Ascending aorta (tissue), 2 donors: ENCODE measurements around the gene PDLIM7. TPM values are rescaled to one million over a fixed set of nuclear protein-coding genes. Genes with fewer than 3 reads are reported as not detected.

Experiments used
- DNase-seq, 2 donors: peaks; one replicate each; pipeline ENCODE4 v3.0.0-alpha.2; 2019; ENCODE audit warnings: low spot score in 2 of 2
- H3K27ac ChIP-seq, 2 donors: fragments of 200-600 bp; sonication (generic); one replicate each; pipeline ENCODE4 v1.5.1; 2016 to 2017; ENCODE audit warnings: mild to moderate bottlenecking in 1 of 2
- H3K27me3 ChIP-seq: fragments of 200-600 bp; sonication (generic); one replicate; pipeline ENCODE4 v1.5.1; 2017
- H3K36me3 ChIP-seq, 2 donors: fragments of 200-600 bp; sonication (generic); one replicate each; pipeline ENCODE4 v1.5.1; 2016
- H3K4me1 ChIP-seq, 2 donors: fragments of 200-600 bp; sonication (generic); one replicate each; pipeline ENCODE4 v1.5.1; 2016 to 2017; ENCODE audit warnings: mild to moderate bottlenecking in 1 of 2
- H3K4me3 ChIP-seq, 2 donors: fragments of 200-600 bp; sonication (generic); one replicate each; pipeline ENCODE4 v1.5.1; 2016 to 2017; ENCODE audit warnings: mild to moderate bottlenecking in 1 of 2
- H3K9me3 ChIP-seq, 2 donors: fragments of 200-600 bp; sonication (generic); one replicate each; pipeline ENCODE4 v1.5.1; 2016
- intact Hi-C: fragments of 100-400 bp; cut with DNase I; formaldehyde crosslinking; loops from one replicate; pipeline ENCODE4 v1.15.1; 2023
- total RNA-seq: library from RNA; depleted of rRNA; stranded (reverse); fragments of >200 nt; gene quantifications from one replicate; pipeline ENCODE4 v1.1.0, GENCODE V29; 2016
- TF ChIP-seq, protein P1 (sequence below), 3 experiments: fragments of 200-600 bp in 2 of 3; fragments of 450-650 bp in 1 of 3; sonication (generic) in 2 of 3; IDR thresholded peaks; one replicate each; pipeline ENCODE4 v1.5.1; 2016 to 2019; ENCODE audit warnings: antibody characterized with exemption in 3 of 3, mild to moderate bottlenecking in 1 of 3, moderate library complexity in 1 of 3

Gene PDLIM7
- total RNA-seq, 1 donor from 2014 or later, result 1,082 TPM

- no peak overlapping the region for H3K27ac ChIP-seq
- intact Hi-C loops, result loop anchor here (10.0 kb wide), 1 partner anchor 345 kb away; no protein-coding TSS in a partner anchor
- TF ChIP-seq, protein P1, sequence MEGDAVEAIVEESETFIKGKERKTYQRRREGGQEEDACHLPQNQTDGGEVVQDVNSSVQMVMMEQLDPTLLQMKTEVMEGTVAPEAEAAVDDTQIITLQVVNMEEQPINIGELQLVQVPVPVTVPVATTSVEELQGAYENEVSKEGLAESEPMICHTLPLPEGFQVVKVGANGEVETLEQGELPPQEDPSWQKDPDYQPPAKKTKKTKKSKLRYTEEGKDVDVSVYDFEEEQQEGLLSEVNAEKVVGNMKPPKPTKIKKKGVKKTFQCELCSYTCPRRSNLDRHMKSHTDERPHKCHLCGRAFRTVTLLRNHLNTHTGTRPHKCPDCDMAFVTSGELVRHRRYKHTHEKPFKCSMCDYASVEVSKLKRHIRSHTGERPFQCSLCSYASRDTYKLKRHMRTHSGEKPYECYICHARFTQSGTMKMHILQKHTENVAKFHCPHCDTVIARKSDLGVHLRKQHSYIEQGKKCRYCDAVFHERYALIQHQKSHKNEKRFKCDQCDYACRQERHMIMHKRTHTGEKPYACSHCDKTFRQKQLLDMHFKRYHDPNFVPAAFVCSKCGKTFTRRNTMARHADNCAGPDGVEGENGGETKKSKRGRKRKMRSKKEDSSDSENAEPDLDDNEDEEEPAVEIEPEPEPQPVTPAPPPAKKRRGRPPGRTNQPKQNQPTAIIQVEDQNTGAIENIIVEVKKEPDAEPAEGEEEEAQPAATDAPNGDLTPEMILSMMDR (IDR thresholded peaks at IDR 0.05), result no peak
These were observed 37.4 kb downstream of the PDLIM7 start for GRCh38 chr5:177459819-177460628.

GRCh38 chr5:177459357-177459756, 38.0 kb downstream of the PDLIM7 start:
- TF ChIP-seq, protein P1 (IDR thresholded peaks at IDR 0.05), result no peak
- Histone ChIP-seq H3K27ac (no peak overlapping the region), H3K9me3 (no peaks in the 10 kb centered on the region), H3K4me3 (no peak overlapping the region), H3K27me3 (no peaks in the 10 kb centered on the region), H3K4me1 (peaks cover 18% of the 10 kb centered on the region in 2 donors), H3K36me3 (peaks cover 14 to 29% of the 10 kb centered on the region in 2 donors)
- intact Hi-C loops, result loop anchor here (10.0 kb wide), 1 partner anchor 345 kb away; no protein-coding TSS in a partner anchor
- DNase-seq, result no peak

More at GRCh38 chr5:177459819-177460628, 37.4 kb downstream of the PDLIM7 start:
- H3K4me1 ChIP-seq, result peaks cover 16 to 17% of the 10 kb centered on the region in 2 donors
- H3K36me3 ChIP-seq, result peaks cover 14 to 29% of the 10 kb centered on the region in 2 donors
- H3K4me3 ChIP-seq, result no peak overlapping the region
- no peaks in the 10 kb centered on the region for H3K27me3 ChIP-seq
- no peak for DNase-seq
- no peaks in the 10 kb centered on the region for H3K9me3 ChIP-seq

DNA sequence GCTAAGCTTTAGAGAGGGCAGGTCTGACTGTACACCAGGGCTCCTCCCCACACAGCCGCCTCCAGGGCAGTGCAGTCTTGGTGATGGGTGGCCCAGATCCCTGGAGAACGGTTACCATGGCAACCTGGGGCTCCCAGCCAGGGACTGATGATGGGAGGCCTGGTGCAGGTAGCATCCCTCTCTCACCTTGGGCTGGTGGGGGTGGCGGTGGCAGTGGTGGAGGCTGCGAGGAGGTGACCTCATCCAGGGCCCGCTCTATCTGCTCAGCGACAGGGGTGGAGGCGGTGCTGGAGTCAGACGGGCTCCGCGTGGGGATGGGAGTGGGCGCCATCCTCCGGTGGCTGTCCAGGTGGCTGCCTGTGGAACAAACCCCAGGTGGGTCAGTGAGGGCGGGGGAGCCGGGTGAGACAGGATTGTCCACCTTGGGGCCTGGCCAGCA, 38.5 kb downstream of the PDLIM7 start:
- no peaks in the 10 kb centered on the region for H3K27me3 ChIP-seq
- DNase-seq, result no peak
- H3K4me3 ChIP-seq, result no peak overlapping the region
- TF ChIP-seq, protein P1 (IDR thresholded peaks at IDR 0.05), result no peak
- H3K4me1 ChIP-seq, result peaks cover 18 to 20% of the 10 kb centered on the region in 2 donors
- intact Hi-C loops, result loop anchor here (10.0 kb wide), 1 partner anchor 344 kb away; no protein-coding TSS in a partner anchor
- no peak overlapping the region for H3K27ac ChIP-seq
- peaks cover 14 to 29% of the 10 kb centered on the region in 2 donors for H3K36me3 ChIP-seq
- no peaks in the 10 kb centered on the region for H3K9me3 ChIP-seq

GRCh38 chr5:177457852-177458681, 39.3 kb downstream of the PDLIM7 start:
- Histone ChIP-seq H3K27ac (peak overlapping the region; percentile 68 to 80), H3K9me3 (no peaks in the 10 kb centered on the region), H3K36me3 (peaks cover 14 to 29% of the 10 kb centered on the region in 2 donors), H3K27me3 (no peaks in the 10 kb centered on the region), H3K4me3 (no peak overlapping the region), H3K4me1 (peaks cover 18 to 22% of the 10 kb centered on the region in 2 donors)
- intact Hi-C loops, result loop anchor here (1.0 to 10.0 kb wide), 3 partner anchors 15 to 343 kb away; partner anchors contain the start of gene DBN1
- no peak for DNase-seq
- TF ChIP-seq, protein P1 (IDR thresholded peaks at IDR 0.05), result no peak
